NCI-H774 (cell line): ENCODE results near the gene CYP17A1.
"Not testable (repeated sequence)": the region's sequence is repeated elsewhere in the genome, so short reads cannot be mapped to it uniquely, and the experiment has no call there.

Experiments used
- DNase-seq: peaks from one replicate; lab custom pipeline; 2025; lab: John Stamatoyannopoulos, UW

The CYP17A1 gene

DNA sequence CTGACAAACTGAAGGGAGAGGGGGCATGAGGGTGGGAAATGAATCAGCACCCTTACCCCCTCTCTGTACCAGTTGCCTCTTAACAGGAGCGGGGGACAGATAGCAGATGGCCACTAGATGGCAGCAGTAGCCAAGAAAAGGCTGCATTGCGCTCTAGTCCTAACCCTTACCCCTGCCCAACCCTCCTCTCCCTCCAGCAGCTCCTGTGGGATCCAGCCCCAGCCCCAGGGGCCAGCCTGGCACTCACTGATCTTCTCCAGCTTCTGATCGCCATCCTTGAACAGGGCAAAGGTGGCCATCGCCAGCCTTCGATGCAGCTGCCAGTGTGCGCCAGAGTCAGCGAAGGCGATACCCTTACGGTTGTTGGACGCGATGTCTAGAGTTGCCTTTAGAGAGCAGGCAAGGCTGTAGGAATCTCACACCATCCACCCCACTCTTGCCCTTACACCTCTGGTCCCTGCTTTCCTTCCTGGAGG is 2.2 kb downstream of the CYP17A1 start:
- DNase-seq: peak; percentile 21

DNA sequence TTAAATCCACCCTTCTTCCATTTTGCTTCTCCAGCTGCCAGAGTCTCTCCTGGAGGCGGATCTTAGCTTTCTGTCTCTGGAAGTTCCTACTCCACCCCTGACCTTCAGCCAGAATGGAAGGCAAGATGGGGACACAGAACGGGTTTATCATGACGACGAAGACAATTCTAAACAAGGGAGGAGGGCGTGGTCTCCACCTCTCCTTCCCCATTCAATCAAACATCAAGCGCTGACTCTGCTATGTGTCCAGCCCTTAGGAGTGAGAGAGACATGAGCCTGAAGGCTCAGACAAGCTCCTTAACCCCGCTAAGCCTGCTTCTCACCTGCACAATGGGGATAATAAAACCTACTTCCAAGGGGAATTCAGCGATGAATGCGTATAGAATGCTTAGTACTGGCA is 3.1 kb downstream of the CYP17A1 start:
- DNase-seq: no peak

DNA sequence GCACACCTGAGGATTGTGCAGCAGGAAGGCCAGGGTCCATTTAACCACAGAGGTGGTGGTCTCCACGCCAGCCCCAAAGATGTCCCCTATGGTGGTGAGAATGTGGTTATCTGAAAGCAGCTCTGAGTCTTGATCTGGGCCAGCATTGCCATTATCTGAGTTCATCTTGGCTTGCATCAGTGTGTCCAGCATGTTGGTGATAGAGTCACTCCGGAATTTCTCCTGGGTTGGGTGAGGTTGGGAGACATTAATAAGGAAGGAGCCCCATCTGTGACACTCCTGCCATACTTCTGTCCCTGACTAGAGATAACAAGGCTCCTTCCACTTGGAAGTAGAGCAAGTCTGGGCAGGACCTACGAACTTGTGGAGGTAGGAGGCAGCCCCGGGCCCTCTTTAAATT is 4.2 kb downstream of the CYP17A1 start:
- no peak for DNase-seq

DNA sequence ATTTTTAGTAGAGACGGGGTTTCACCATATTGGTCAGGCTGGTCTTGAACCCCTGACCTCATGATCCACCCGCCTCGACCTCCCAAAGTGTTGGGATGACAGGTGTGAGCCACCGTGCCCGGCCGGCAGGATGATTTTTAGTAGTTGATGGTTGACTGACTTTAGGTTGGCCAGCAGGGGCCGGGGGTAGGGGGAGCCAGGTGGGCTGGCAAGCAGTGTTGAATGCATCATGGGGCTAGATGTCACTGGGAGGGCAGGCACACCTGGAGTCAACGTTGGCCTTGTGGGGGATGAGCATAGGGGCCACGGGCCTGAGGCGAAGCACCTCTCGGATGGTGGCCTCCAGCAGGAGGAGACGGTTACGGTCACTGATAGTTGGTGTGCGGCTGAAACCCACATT is 5.0 kb downstream of the CYP17A1 start:
- no peak for DNase-seq

DNA sequence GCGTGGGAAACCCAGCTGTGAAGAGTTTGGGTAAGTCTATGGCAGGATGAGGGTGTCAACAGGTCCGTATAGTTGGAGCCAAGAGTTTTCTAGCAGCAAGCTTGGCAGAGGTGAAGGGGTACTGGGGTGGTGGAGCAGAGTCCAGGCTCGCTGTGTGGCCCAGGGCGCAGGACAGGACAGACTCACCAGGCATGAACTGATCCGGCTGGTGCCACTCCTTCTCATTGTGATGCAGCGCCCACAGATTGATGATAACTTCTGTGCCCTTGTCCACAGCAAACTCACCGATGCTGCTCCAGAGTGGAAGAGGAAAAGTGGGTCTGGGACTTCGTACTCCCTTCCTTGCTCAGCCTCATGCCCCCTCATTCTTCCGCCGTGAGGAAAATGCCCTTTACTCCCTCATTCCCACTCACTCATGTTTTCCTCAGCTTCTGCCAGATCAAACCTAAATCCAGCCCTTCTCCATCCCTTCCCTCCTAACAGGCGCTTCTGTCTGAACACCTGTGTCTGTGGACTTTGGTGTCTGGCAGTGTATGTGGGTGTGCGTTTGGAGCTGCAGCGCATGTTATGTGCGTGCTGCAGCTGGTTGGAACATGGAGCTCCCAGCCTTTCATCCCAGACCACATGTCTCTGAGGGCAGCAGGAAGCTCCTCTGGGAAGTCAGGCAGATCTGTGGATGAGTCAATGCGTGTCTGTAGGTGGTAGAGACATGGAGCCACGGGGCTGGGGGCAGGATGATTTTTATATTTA is 5.7 kb downstream of the CYP17A1 start:
- DNase-seq: no peak

DNA sequence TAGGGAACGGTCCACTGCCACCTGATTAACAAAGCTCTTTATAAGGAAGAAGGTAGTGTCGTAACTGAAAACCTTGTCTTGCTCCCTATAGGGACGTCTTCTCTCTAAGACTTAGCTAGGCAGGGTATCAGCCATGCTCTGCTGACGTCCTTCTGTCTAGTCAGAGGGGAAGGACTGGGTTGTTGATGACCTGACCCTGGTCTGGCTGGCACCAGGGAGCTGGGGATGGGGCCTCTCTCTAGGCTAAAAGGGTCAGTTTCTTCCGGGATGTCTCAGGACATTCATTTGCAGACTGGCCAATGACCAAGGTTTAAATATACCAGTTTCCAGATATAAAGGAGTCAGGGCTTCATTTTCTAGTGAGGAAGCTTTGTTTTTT is 9.6 kb downstream of the CYP17A1 start:
- DNase-seq: no peak

DNA sequence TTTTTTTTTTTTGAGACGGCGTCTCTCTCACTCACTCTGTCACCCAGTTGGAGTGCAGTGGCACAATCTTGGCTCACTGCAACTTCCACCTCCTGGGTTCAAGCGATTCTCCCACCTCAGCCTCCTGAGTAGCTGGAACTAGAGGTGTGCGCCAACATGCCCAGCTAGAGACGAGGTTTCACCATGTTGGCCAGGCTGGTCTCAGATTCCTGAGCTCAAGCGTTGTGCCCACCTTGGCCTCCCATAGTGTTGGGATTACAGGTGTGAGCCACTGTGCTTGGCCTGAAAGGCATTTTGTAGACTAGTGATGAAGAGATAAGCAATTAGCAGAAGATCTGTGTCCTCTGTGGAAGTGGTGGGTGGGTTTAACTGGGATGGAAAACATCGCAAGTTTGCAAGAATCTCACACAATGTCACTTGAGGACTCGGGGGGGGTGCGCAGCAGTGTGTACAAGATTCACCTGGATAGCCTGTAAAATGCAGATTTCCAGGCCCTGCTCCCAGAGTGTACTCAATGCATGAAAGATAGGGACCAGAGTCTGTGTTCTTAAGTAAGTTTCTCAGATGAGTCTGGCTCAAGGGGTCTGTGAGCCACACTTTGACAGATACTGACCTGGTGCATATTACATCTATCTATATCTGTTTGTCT is 10.9 kb downstream of the CYP17A1 start:
- DNase-seq: no peak

DNA sequence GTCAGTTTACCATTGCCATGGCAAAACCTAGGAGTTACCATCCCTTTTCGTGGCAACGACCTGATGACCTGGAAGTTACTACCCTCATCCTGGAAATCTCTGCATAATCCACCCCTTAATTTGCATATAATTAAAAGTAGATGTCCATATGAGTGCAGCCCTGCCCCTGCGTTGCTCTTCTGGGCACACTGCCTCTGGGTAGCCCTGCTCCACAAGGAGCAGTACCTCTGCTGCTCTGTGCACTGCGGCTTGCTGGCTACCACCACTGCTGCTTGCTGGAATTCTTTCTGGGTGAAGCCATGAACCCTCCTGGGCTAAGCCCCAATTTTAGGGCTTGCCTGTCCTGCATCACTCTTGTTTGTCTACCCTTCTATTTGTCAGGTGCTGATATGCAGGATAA is 12.5 kb downstream of the CYP17A1 start:
- DNase-seq: no peak

DNA sequence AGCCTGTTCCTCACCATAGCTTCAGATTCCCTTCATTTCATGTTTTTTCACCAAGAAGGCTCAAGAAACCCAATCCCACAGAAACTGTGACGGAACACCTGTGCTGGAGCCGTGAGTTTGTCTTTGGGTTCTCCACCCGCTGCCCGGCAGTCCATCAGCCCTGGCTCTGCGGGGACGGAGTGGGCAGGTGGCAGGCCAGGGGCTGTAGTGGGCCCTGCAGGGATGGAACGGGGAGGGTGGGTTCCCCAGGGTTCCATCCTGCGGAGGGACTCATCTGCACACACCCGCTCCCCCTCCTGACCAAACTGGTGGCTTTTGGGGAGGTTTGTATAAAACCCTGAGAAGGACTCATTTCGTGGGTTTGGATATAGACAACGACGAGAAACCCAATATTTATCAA is 15.0 kb downstream of the CYP17A1 start:
- DNase-seq: no peak

DNA sequence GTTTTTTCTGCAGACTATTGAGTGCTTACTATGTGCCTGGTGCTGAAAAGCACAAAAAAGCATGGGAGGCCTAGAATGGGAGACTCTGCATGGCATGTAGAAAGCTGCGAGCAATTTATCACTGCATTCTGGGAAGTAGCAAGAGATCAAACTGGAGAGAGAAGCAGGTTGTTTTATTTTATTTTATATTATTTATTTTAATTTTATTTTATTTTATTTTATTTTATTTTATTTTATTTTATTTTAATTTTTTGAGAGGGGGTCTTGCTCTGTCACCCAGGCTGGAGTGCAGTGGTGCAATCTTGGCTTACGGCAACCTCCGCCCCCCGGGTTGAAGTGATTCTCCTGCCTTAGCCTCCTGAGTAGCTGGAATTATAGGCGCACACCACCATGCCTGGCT is 17.2 kb downstream of the CYP17A1 start:
- not testable (repeated sequence) for DNase-seq

DNA sequence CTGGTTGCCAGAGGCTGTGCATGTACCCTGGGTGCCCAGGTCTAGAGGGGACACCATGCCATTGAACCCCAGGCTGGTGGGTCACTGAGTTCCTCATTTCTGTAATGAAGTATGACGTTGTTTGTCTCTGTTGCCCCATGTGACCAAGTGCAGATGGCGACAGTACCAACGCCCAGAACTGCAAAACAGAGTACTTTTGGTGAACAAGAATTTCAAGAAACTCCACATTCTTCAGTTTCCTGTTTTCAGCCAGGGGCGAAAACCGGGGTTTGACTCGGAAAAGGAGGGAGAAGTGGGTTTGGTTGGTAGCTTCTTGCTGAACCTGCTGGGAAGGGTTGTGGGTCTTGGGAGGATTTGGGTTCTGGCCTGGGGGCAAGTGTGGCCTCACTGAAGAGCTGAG is 18.2 kb downstream of the CYP17A1 start:
- no peak for DNase-seq

DNA sequence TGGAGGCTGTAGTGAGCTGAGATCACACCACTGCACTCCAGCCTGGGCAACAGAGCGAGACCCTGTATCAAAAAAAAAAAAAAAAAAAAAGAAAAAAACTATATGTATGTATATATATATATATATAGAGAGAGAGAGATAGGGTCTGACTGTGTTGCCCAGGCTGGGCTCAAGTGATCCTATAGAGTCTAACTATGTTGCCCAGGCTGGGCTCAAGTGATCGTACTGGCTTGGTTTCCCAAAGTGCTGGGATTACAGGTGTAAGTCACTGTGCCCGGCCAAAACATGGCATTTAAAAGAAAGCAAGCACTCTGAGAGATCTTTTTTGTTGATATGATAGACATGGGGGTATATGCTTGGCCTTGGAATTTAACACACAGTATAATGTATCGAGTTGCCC is 20.0 kb downstream of the CYP17A1 start:
- no peak for DNase-seq

DNA sequence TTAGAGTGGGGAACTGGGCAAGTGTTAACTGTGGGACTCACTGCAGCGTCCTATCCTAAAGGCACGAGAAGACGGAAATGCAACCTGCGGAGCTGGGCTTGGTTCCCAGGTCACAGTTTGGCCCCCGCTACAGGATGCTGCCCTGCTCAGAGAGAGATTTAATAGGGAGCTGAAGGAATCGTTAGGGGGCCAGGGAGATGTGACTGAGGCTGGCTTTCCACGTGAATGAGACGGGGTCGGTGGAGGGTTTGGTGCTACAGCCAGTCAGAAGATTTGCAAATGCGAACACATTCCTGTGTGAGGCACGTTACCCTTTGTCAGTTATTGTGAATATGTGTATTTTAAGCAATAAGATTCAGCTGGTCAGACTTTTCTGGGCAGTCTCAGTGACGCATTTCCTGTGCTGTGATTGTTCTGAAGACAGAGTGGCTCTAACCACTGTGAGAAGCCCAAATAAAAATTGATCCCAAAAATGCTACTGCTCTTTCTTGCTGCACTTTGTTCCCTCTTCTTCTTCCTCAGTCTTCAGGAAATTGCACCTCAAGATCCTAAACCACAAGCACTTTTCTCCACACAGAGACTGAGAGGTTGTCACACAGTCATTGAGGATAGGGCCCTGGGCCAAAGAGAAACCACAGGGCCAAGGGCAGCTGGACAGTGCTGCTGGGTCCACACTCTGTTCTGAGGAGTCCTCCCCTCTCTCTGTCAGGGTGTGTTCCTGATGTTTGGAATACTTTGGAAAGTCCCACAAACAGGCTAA is 21.2 kb downstream of the CYP17A1 start:
- DNase-seq: no peak

DNA sequence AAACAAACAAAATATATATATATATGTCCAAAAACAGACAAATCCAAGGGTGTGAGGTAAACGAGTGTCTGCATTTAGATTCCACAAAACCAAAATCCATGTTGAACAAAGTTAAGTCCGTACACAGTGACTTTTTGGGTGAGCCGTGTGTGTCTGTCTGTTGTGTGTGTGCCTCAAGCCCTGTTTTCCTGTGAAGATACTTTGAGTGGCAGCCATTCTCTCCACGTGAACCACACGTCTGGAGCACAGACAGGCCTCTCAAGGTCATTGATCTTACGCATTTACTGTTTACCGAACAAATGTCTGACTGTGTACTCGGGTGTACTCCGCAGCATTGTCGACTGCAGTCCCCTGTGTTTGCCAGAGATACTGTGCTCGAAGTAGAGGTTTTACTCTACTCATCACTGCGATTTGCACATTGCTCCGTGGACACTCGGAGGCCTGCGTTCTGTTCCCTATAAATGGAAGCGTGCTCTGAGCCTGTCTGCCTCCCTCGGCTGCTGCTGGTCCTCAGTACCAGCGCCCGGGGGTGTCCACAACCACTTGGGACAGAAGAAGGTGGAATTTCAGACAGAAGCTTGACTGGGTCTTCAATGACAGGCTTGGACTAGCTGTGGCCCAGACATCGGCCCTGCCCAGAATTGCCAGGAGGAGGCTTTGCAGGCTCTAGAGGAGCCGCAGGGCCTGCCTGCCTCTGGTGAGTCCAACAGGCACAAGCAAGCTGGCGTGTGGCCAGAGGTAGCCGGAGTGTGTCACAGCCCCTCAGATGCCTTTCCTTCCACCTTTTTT is 22.1 kb downstream of the CYP17A1 start:
- no peak for DNase-seq

DNA sequence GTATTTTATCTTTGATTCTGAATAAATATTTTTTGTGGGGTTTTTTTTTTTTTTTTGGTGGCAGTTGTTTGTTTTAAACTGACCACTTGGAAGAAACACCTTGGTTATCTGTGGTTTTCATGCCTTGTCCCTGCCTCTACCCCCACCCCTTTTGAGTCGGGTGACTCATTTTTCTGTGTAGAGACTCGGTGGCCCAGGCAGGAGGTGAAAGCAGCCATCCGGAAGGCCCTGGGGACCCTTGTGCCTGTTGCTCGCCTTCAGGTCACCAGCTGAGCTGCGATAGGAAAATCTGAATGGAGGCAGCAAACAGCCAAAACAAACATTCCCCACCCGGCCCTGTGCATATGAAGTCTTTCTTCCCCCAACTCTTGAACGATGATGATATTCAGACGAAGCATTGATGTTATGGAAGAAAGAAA is 22.8 kb downstream of the CYP17A1 start:
- DNase-seq: no peak

DNA sequence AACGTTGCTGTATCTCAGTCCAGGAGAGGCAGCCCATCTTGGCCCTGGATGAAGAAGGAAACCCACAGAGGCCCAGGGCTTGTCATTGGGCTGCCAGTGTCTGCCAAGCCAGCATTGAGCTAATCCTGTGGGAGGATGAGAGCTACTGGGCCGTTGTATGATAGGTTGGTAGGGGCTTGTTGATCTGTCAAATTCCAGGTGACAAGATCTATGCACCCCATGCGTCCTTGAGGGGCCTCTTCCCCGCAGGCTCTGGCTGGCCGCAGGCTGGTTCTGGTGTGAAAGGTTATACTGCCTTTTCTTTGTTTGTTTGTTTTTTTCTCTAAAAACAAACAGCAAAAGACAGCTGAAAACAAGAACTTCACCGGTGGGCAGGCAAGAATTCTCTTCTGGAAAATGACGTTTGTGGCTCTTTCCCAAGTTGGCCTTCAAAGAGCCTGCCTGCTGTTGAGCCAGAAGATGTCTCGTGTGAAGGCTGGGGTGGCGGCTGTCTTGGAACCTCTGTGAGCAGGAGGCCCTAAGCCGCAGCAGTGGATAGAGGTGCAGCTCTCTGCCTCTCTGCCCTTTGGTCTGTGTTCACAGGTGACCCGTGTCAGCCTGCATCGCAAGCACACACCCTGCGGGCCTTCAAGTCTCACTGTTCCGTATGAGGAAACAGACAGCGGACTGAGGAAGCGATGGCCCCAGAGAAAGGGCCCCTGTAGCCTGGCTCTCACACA is 23.3 kb downstream of the CYP17A1 start:
- DNase-seq: no peak

DNA sequence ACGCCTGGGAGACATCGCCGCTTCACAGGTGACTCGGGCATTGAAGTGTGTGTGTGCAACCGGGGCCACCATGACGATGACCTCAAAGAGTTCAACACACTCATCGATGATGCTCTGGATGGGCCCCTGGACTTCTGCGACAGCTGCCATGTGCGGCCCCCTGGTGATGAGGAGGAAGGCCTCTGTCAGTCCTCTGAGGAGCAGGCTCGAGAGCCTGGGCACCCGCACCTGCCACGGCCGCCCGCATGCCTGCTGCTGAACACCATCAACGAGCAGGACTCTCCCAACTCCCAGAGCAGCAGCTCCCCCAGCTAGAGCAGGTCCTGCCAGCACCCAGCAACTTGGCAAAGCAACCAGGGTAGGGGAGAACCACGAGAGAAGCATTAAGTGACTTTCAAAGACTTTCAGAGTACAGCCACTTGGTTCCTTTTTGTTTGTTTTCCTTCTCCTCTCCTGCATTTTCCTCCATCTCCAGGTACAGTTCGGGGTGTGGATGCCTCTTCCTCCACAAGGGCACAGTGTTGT is 24.1 kb downstream of the CYP17A1 start:
- no peak for DNase-seq

DNA sequence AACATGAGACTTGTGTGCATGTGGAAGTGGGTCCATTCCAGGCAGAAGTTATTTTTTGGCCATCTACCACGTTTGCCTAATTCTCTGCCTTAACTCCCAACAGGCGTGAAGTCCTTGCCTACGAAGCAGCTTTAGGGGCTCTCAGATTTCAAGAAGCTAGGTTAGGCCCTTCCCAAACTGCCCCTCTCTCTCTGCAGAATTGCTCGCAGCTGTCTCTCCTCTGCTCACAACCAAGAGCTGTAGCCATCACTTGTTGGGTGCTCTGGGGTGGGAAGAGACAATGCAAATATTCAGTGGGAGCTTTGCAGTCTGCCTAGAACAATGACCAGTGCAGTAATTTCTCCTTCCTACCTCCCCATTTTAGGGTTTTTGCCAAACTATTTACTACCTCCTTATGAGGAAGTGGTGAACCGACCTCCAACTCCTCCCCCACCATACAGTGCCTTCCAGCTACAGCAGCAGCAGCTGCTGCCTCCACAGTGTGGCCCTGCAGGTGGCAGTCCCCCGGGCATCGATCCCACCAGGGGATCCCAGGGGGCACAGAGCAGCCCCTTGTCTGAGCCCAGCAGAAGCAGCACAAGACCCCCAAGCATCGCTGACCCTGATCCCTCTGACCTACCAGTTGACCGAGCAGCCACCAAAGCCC is 24.9 kb downstream of the CYP17A1 start:
- DNase-seq: no peak

DNA sequence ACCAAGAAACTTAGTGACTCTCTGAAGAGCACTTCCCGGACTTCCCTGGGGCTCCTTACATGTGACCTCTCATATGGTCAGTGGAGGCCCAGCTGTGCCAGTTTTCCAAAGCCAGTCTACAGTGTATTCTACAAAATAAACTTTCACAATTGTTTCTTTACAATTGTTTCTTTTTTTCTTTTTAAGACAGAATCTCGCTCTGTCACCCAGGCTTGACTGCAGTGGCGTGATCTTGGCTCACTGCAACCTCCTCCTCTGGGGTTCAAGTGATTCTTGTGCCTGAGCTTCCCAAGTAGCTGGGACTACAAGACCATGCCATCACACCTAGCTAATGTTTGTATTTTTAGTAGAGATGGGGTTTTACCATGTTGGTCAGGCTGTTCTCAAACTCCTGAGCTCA is 25.9 kb downstream of the CYP17A1 start:
- no peak for DNase-seq

DNA sequence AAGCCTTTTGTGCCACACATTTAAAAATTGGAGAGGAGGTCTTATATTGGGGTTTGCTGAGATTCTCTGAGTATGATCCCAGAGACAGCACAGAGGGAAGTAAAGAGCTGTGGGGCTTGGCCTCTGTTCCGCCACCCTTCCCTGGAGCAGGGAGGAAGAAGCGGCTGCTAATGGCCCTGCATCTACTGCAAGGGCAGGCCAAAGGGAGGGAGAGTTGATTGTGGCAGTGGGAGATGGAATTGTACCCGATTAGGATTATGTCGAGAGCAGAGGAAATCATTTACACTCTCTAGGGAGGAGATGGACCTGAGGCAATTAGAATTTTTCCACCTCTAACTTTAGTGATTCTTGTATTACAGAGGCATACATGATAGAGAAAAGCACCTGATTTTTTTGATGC is 28.8 kb downstream of the CYP17A1 start:
- DNase-seq: no peak
